Neuronal stem cell (in vitro differentiated cells): ENCODE results near the gene DPP9.

Source experiments
- DNase-seq: peaks from one replicate; pipeline ENCODE4 v3.0.0-alpha.2; 2013; ENCODE audit warnings: low spot score
- H2AFZ ChIP-seq: one replicate; pipeline ENCODE4 v1.6.1; 2013; ENCODE audit warnings: mild to moderate bottlenecking, low read length, inconsistent platforms
- H2AK5ac ChIP-seq: 2 replicates; pipeline ENCODE4 v1.6.1; 2013; ENCODE audit warnings: low read depth, mild to moderate bottlenecking, inconsistent platforms, low read length, moderate library complexity, mixed read lengths
- H2BK120ac ChIP-seq: 2 replicates; pipeline ENCODE4 v1.6.1; 2013; ENCODE audit warnings: low read depth, mild to moderate bottlenecking, inconsistent platforms, low read length, moderate library complexity, mixed read lengths
- H2BK12ac ChIP-seq: one replicate; pipeline ENCODE4 v1.6.1; 2013; ENCODE audit warnings: low read length, inconsistent platforms
- H2BK15ac ChIP-seq: 2 replicates; pipeline ENCODE4 v1.6.1; 2013; ENCODE audit warnings: mild to moderate bottlenecking, low read length, inconsistent platforms, mixed read lengths
- H2BK5ac ChIP-seq: one replicate; pipeline ENCODE4 v1.6.1; 2013; ENCODE audit warnings: inconsistent platforms, mild to moderate bottlenecking, low read length, moderate library complexity
- H3K14ac ChIP-seq: one replicate; pipeline ENCODE4 v1.6.1; 2013; ENCODE audit warnings: low read length, inconsistent platforms
- H3K18ac ChIP-seq: 2 replicates; pipeline ENCODE4 v1.6.1; 2013; ENCODE audit warnings: low read length, inconsistent platforms
- H3K23ac ChIP-seq: 2 replicates; pipeline ENCODE4 v1.6.1; 2013; ENCODE audit warnings: low read depth, mild to moderate bottlenecking, mixed read lengths, low read length, inconsistent platforms; ENCODE audit not compliant: poor library complexity
- H3K27ac ChIP-seq: replicated peaks from 3 replicates; pipeline ENCODE4 v1.5.1; 2013; ENCODE audit warnings: low read length, inconsistent platforms
- H3K27me3 ChIP-seq, 3 experiments: 2 replicates each; pipeline ENCODE4 v1.6.1; 2013; ENCODE audit warnings: low read length in 3 of 3, mild to moderate bottlenecking in 2 of 3, inconsistent platforms in 1 of 3, low read depth in 1 of 3, mixed read lengths in 1 of 3, moderate library complexity in 1 of 3; ENCODE audit not compliant: control insufficient read depth in 3 of 3, insufficient read depth in 3 of 3
- H3K36me3 ChIP-seq, 2 donors: replicated peaks in 1 of 2; 2 replicates each; pipeline ENCODE4 v1.6.1; 2013; ENCODE audit warnings: low read length in 2 of 2; ENCODE audit not compliant: control insufficient read depth in 2 of 2, insufficient read depth in 2 of 2
- H3K4ac ChIP-seq: 2 replicates; pipeline ENCODE4 v1.6.1; 2013; ENCODE audit warnings: inconsistent platforms, mild to moderate bottlenecking, low read length, moderate library complexity
- H3K4me1 ChIP-seq, 2 donors: 1 replicate in 1 of 2; 2 replicates in 1 of 2; pipeline ENCODE4 v1.6.1; 2013; ENCODE audit warnings: low read length in 2 of 2, low read depth in 1 of 2; ENCODE audit not compliant: control insufficient read depth in 2 of 2, insufficient read depth in 1 of 2
- H3K4me2 ChIP-seq: one replicate; pipeline ENCODE4 v1.6.1; 2013; ENCODE audit warnings: mild to moderate bottlenecking, low read length, inconsistent platforms; ENCODE audit not compliant: insufficient read depth, poor library complexity, severe bottlenecking
- H3K4me3 ChIP-seq, 2 donors: 2 replicates each; pipeline ENCODE4 v1.5.1; 2013; ENCODE audit warnings: low read length in 2 of 2, mild to moderate bottlenecking in 2 of 2, inconsistent platforms in 1 of 2, moderate library complexity in 1 of 2
- H3K79me1 ChIP-seq: one replicate; pipeline ENCODE4 v1.6.1; 2013; ENCODE audit warnings: low read depth, mild to moderate bottlenecking, inconsistent platforms, low read length, moderate library complexity
- H3K9ac ChIP-seq: one replicate; pipeline ENCODE4 v1.6.1; 2013; ENCODE audit warnings: mild to moderate bottlenecking, low read depth, low read length, inconsistent platforms; ENCODE audit not compliant: poor library complexity
- H3K9me3 ChIP-seq, 2 donors: replicated peaks in 1 of 2; 2 replicates each; pipeline versions ENCODE3 to v1.6.1; 2013; ENCODE audit warnings: low read length in 2 of 2, mild to moderate bottlenecking in 2 of 2, inconsistent platforms in 1 of 2, low read depth in 1 of 2, mixed read lengths in 1 of 2, moderate library complexity in 1 of 2; ENCODE audit not compliant: control insufficient read depth in 2 of 2, insufficient read depth in 1 of 2
- H4K8ac ChIP-seq: one replicate; pipeline ENCODE4 v1.6.1; 2013; ENCODE audit warnings: low read depth, mild to moderate bottlenecking, inconsistent platforms, low read length, moderate library complexity
- H4K91ac ChIP-seq: one replicate; pipeline ENCODE4 v1.6.1; 2013; ENCODE audit warnings: low read length, low read depth, mild to moderate bottlenecking, inconsistent platforms; ENCODE audit not compliant: poor library complexity
- WGBS, 2 donors: extraction: QIAGEN DNeasy Blood & Tissue Kit; methylation state at CpG; one replicate each; pipeline ENCODE4 v1.1.7; 2013; ENCODE audit warnings: missing lambda C conversion rate in 2 of 2, mixed read lengths in 1 of 2; ENCODE audit not compliant: insufficient read length in 2 of 2, insufficient replicate concordance in 1 of 2; ENCODE audit errors: extremely low coverage in 2 of 2; 5-methylcytosine and 5-hydroxymethylcytosine counted together

Gene DPP9

DNA sequence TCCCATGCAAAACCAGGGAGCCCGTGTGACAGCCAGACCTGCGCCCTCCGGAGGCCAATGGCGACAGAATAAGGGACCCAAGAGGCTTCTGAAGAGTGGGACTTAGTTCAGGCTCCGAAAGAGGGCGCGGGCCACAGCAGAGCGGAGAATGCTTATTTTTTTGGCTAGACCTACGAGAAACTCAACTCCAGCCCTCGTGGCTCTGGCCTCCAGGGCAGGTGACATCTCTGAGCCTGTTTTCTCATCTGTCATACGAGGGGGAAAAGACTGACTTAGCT lies 23.0 kb downstream of the DPP9 start:
- H3K79me1 ChIP-seq = no peaks in the 10 kb centered on the region
- no peak overlapping the region for H3K23ac ChIP-seq
- no peak overlapping the region for H2AK5ac ChIP-seq
- no peaks in the 10 kb centered on the region for H3K4me1 ChIP-seq
- H2AFZ ChIP-seq = no peak overlapping the region
- WGBS, 2 donors = no CpG with 5 or more reads among the region's 11 CpGs
- no peak overlapping the region for H3K9ac ChIP-seq
- H4K8ac ChIP-seq = no peak overlapping the region
- no peak overlapping the region for H2BK12ac ChIP-seq
- no peak overlapping the region for H2BK15ac ChIP-seq
- no peak for DNase-seq
- H3K14ac ChIP-seq = no peak overlapping the region
- H3K27me3 ChIP-seq = no peaks in the 10 kb centered on the region
- no peak overlapping the region for H3K18ac ChIP-seq
- H3K4me3 ChIP-seq = no peak overlapping the region
- no peak overlapping the region for H4K91ac ChIP-seq
- no peak overlapping the region for H2BK5ac ChIP-seq
- H3K9me3 ChIP-seq = no peaks in the 10 kb centered on the region
- H3K36me3 ChIP-seq = peaks cover 50 to 92% of the 10 kb centered on the region in 2 donors
- no peak overlapping the region for H3K4me2 ChIP-seq
- H3K27ac ChIP-seq = no peak overlapping the region
- no peak overlapping the region for H3K4ac ChIP-seq
- no peak overlapping the region for H2BK120ac ChIP-seq

DNA sequence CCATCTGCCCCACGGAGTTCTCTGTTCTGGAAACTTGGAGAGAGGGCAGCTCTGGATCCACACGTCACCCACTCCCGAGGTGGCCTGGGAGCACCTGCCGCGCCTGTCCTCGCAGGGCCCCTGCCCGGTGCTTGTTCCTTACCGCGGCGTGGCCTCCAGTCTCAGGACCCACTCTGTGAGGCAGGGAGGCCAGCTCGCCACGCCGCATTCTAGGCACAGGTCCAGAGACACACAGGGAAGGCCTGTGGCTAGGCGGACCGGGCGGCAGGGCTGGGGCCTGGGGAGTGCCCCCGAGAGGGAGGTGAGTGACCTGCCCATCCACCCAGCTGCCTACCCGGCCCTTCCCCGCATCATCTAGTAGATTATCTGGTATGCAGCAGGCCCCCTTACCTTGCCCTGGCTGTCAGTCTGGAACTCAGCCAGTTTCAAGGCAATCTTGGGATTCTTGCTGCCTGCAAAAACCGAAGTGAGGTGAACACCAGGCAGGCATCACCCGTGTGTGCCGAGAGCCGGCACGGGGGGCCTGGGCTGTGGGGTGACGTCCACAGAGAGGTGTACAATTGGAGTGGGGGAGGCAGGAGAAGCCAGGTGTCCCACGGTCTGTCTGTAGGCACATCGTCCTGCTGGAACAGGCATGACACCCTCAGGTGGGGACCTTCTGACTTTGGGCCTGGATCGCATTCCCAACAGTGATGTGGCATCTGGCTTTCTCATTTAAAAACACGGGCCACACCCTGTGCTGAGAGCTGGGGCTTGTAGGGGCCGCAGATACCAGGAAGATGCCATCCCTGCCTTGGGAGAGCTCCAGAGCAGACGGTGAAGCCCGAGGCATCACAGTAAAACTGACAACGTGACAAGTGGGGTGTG lies 23.6 kb downstream of the DPP9 start:
- no peak overlapping the region for H2AK5ac ChIP-seq
- H2BK15ac ChIP-seq = no peak overlapping the region
- no peak overlapping the region for H4K8ac ChIP-seq
- H3K27ac ChIP-seq = no peak overlapping the region
- no peaks in the 10 kb centered on the region for H3K4me1 ChIP-seq
- H3K14ac ChIP-seq = no peak overlapping the region
- H3K27me3 ChIP-seq = no peaks in the 10 kb centered on the region
- H2BK5ac ChIP-seq = no peak overlapping the region
- no peak overlapping the region for H3K4me2 ChIP-seq
- peaks cover 54 to 92% of the 10 kb centered on the region in 2 donors for H3K36me3 ChIP-seq
- H3K23ac ChIP-seq = peak overlapping the region; percentile 43
- H2BK12ac ChIP-seq = no peak overlapping the region
- H2AFZ ChIP-seq = no peak overlapping the region
- H3K4me3 ChIP-seq = no peak overlapping the region
- no peak overlapping the region for H4K91ac ChIP-seq
- no peaks in the 10 kb centered on the region for H3K79me1 ChIP-seq
- H3K9ac ChIP-seq = no peak overlapping the region
- no peak overlapping the region for H2BK120ac ChIP-seq
- no peak overlapping the region for H3K4ac ChIP-seq
- WGBS, 2 donors = no CpG with 5 or more reads among the region's 33 CpGs
- H3K18ac ChIP-seq = no peak overlapping the region
- DNase-seq = no peak
- no peaks in the 10 kb centered on the region for H3K9me3 ChIP-seq

DNA sequence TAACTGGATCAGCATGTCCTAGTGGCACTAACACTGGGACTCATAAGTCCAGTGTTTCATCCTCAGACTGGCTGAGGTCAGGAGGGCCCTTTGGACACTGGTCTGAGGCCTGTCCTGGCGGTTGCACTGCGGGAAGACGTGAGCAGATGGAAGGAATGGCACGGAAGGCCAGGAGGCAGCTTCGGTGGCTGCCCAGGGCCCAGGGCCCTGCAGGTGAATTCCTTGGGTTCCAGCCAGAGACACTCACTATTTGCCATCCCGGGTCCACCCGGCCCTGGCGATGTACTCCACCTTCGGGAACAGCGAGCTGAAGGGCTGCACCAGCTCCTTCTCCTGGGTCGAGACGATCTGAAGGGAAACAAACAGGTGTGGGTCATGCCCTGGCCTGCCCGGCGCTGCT lies 26.3 kb downstream of the DPP9 start:
- no CpG with 5 or more reads among the region's 14 CpGs for WGBS, 2 donors
- H3K27ac ChIP-seq = no peak overlapping the region

GRCh38 chr19:4695224-4695731 lies 28.4 kb downstream of the DPP9 start:
- Histone ChIP-seq H3K4me3 (no peak overlapping the region), H3K4me2 (no peak overlapping the region), H3K4ac (no peak overlapping the region), H3K14ac (no peak overlapping the region), H4K8ac (no peak overlapping the region), H3K23ac (peak overlapping the region; percentile 73), H3K36me3 (peaks cover 48 to 87% of the 10 kb centered on the region in 2 donors), H3K79me1 (peaks cover 2% of the 10 kb centered on the region), H2BK15ac (no peak overlapping the region), H2BK12ac (no peak overlapping the region), H3K9me3 (no peaks in the 10 kb centered on the region), H3K27me3 (no peaks in the 10 kb centered on the region), H3K18ac (no peak overlapping the region), H3K9ac (no peak overlapping the region), H3K4me1 (no peaks in the 10 kb centered on the region), H2AK5ac (no peak overlapping the region), H2BK5ac (no peak overlapping the region), H2AFZ (no peak overlapping the region), H3K27ac (no peak overlapping the region), H4K91ac (no peak overlapping the region), H2BK120ac (no peak overlapping the region)
- no peak for DNase-seq
- WGBS, 2 donors = no CpG with 5 or more reads among the region's 19 CpGs

More for the DNA sequence above, 26.3 kb downstream of the DPP9 start:
- no peak overlapping the region for H3K18ac ChIP-seq
- no peak overlapping the region for H3K14ac ChIP-seq
- no peak overlapping the region for H3K4me3 ChIP-seq
- no peaks in the 10 kb centered on the region for H3K4me1 ChIP-seq
- H3K27me3 ChIP-seq = no peaks in the 10 kb centered on the region
- H2AFZ ChIP-seq = no peak overlapping the region
- H2BK12ac ChIP-seq = no peak overlapping the region
- DNase-seq = no peak
- H3K9ac ChIP-seq = no peak overlapping the region
- H3K23ac ChIP-seq = no peak overlapping the region
- no peak overlapping the region for H4K91ac ChIP-seq
- peaks cover 53 to 94% of the 10 kb centered on the region in 2 donors for H3K36me3 ChIP-seq
- H4K8ac ChIP-seq = no peak overlapping the region
- no peak overlapping the region for H3K4ac ChIP-seq
- H3K79me1 ChIP-seq = no peaks in the 10 kb centered on the region
- no peaks in the 10 kb centered on the region for H3K9me3 ChIP-seq
- no peak overlapping the region for H2AK5ac ChIP-seq
- H2BK120ac ChIP-seq = no peak overlapping the region
- no peak overlapping the region for H2BK15ac ChIP-seq
- no peak overlapping the region for H3K4me2 ChIP-seq
- no peak overlapping the region for H2BK5ac ChIP-seq
